RPMI7951 (cell line): Measurements from ENCODE around the gene DDC. TPM values are rescaled to one million over a fixed set of nuclear protein-coding genes. Genes with fewer than 3 reads are reported as not detected.
"Not testable (repeated sequence)": the region's sequence is repeated elsewhere in the genome, so short reads cannot be mapped to it uniquely, and the experiment has no call there.

Experiments used
- DNase-seq: peaks from one replicate; pipeline ENCODE4 v3.0.0-alpha.2; 2012; ENCODE audit warnings: low read depth
- total RNA-seq: library from RNA; depleted of rRNA; stranded (reverse); fragments of >200 nt; shearing (Covaris generic); gene quantifications from 2 replicates; pipeline ENCODE4 v1.2.3, GENCODE V29; 2014

Gene DDC
- total RNA-seq, 1 experiment from 2014 or later: not detected

- no peak for DNase-seq
Measured at GRCh38 chr7:50555594-50556140, 9.5 kb downstream of the DDC start.

- DNase-seq: no peak
Measured at GRCh38 chr7:50554431-50555322, 10.5 kb downstream of the DDC start.

- DNase-seq: no peak
Measured at GRCh38 chr7:50553973-50554372, 11.2 kb downstream of the DDC start.

DNA sequence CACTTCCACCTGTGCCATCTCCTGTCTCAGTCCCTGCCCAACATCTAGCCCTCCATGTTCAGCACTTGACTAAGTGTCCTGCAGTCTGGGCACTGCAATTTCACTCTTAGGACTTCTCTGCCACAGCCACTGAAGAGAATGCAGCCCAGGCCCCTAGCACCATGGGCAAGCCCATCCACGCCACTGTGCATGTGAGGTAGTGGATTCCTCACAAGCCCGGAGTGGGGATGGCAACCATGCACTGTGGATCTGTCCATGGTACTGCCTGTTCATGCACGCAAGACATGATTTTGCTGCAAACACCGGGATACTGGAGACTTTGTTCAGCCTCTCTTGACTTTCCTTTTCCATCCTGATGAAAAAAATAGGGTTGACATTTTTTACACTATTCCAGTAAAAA is 12.3 kb downstream of the DDC start:
- peak; percentile 69 for DNase-seq

- DNase-seq: no peak
Measured at GRCh38 chr7:50552139-50552538, 13.1 kb downstream of the DDC start.

DNA sequence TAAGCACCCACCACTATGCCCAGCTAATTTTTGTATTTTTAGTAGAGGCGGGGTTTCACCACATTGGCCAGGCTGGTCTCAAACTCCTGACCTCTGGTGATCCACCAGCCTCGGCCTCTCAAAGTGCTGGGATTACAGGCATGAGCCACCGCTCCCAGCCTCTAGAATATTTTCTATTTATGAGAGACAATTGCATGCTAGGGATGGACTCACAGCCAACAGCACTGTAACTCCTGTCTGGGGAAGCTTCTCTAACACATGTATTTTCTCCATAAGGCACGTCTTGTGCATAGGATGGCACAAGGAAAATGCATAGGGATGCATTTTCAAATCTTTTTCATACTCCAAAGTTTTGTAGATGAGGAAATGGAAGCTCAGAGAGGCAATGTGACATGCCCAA is 19.6 kb downstream of the DDC start:
- DNase-seq: not testable (repeated sequence)

GRCh38 chr7:50544992-50545391 is 20.2 kb downstream of the DDC start:
- no peak for DNase-seq

- no peak for DNase-seq
Measured at GRCh38 chr7:50543776-50544442, 21.3 kb downstream of the DDC start.

GRCh38 chr7:50542132-50542531 is 23.1 kb downstream of the DDC start:
- no peak for DNase-seq

- no peak for DNase-seq
Measured at GRCh38 chr7:50540785-50541579, 24.2 kb downstream of the DDC start.

GRCh38 chr7:50539725-50540124 is 25.5 kb downstream of the DDC start:
- DNase-seq: no peak

DNA sequence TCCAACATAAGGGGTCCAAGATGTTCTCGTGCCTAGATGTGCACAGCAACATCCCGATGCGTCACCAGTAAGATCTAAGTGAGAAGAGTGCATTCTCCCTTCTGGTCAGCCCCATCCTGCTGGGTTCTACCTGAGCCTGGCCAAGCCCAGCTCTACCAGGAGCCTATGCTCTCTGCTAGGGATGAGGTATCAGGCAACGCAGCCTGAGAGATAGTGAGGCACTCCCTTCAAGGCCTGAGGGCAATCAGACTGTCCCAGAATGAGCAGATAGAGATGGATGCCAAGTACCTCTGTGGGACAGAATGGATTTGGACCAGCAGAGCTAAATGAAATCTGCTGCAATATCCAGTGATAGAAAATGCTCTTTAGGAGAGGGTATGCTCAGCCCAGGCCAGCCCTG is 26.7 kb downstream of the DDC start:
- DNase-seq: no peak

DNA sequence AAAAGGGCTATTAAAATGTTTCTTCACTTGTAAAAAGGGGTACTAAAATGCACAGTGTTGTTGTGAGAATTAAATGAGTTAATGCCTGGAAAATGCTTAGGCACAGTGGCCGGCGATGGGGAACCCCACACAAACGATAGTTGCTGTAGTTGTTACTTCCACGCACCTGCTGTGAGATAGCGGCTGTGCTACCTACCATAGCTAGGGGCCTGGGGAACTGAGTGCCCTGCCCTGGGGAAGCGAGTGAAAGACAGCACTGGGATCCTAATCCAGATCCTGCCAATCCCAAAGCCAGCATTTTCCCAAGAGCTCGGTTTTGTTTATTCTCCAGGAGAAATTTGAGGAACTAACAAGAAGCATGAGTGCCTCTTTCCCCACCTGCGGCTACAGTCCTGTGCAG is 27.8 kb downstream of the DDC start:
- no peak for DNase-seq

DNA sequence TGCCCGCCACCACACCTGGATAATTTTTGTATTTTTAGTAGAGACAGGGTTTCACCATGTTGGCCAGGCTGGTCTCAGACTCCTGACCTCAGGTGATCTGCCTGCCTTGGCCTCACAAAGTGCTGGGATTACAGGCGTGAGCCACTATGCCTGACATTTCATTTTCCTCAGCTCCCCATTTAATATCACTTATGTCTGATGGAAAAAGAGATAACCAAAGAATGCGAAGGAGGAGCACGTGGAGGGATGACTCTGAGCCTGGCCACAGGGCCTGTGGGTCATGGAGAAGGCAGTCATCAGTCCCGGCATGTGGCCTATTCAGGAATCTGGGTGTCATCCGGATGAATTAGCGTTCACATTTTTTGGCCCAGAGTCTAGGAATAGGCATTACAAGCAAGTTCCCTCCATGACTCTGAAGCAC is 29.9 kb downstream of the DDC start:
- DNase-seq: peak; percentile 98

GRCh38 chr7:50534690-50535290 is 30.4 kb downstream of the DDC start:
- DNase-seq: peak; percentile 100

- peak; percentile 41 for DNase-seq
Measured at GRCh38 chr7:50533866-50534265, 31.3 kb downstream of the DDC start.

- DNase-seq: peak; percentile 37
Measured at GRCh38 chr7:50531928-50532327, 33.3 kb downstream of the DDC start.

DNA sequence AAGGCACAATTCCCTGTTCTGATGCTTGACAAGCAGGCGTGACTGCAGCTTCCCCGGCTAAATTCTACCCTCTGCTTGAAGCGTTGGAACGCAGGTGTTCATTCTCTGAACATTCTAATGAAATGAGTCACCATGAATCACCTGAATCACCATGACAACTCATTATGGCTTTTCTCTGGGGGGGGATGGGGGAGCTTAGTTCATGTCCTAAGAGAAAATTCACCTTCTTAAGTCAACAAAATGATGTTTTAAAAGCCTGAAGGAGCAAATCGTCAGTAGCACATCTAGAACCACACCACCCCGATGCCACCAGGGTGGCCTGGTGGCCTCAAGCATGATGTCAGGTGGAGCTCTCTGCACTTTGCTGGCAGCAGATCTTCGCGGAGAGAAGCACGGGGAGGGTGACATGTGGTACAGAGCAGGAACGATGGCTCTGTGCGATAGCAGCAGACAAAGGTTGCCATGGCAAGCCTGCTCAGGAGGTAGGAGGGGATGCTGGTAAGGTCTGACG is 33.7 kb downstream of the DDC start:
- DNase-seq: peak; percentile 65

DNA sequence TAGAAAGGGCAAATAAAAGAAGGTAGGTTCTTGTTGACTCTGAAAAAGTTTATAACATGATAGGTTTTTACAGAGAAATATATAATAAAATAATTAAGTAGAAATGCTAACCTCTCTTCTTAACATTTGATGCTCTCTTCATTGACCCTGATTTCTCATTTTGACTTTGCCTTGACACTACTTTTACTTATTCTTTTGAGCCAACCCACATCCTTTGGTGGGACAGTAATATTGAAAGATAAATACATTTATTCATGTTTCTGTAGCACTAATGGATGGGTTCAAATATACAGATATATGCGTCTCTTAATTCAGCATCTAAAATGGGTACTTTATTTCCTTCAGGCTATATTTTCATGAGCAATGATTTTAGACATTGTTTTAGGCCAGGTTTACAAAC is 34.4 kb downstream of the DDC start:
- no peak for DNase-seq

DNA sequence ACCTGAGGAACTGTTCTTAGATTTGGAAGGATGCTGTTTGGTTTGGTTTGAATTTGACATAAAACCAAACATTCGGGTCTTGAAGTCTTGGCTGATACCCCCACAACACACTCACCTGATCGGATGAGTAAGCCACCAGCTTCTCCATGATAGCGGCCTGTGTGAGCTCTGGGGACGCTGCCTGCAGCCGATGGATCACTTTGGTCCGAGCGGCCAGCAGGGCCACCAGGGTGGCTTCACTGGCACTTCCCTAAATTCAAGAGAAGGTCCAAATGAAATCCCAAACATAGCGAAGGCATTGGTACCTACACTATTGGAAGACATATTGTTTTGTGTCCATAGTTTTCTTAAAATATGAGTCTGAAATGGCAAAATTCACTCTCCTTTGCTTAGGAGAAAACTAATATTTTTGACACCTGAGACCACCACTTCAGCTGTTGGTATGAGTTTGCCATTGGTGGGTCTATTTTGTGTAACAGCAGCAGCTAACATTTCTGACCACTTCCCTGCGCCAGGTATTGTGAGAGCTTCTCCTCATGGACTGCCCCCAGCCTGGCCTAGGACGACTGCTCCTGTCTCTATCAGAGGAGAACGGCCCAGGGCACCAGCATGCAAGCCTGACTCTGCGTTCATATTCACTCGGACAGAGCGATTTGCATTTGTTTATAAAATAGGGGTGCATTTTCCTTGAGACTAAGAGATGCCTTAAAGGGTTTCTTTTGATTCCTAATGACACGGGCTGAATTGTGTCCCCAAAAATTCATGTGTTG is 35.9 kb downstream of the DDC start:
- DNase-seq: no peak
